Measurements from ENCODE around the gene TNIP1. TPM values are rescaled to one million over a fixed set of nuclear protein-coding genes. Genes with fewer than 3 reads are reported as not detected.
A peak's percentile ranks its signal among the peaks of the same experiment; 100 is the strongest.

Gene TNIP1
- total RNA-seq, 4 donors from 2014 or later, result 63.9 to 296 (median 223) TPM

DNA sequence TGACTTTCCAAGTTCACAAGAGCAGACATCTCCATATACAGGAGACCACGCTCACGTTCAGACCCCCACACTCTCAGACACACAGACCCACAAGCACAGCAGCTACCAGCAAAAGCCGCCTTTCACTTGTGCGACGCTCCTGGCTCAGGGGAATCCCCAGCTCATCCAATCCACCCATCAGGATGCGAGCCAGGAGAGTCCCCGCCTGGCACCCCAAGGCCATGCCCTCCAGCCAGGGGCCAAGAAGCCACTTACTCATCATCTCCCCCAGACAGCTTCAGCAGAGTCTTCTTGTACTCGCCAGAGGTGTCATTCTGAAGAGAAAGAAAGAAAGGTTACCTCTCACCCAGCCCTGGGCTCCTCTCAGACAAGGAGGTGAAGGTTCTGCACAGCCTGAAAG lies 47.1 kb upstream of the TNIP1 start:
- intact Hi-C loops (cut with DNase I; ENCODE audit: low total_unique reads), result loop anchor here (2.0 to 5.0 kb wide), 2 partner anchors 37 to 109 kb away; no protein-coding TSS in a partner anchor

DNA sequence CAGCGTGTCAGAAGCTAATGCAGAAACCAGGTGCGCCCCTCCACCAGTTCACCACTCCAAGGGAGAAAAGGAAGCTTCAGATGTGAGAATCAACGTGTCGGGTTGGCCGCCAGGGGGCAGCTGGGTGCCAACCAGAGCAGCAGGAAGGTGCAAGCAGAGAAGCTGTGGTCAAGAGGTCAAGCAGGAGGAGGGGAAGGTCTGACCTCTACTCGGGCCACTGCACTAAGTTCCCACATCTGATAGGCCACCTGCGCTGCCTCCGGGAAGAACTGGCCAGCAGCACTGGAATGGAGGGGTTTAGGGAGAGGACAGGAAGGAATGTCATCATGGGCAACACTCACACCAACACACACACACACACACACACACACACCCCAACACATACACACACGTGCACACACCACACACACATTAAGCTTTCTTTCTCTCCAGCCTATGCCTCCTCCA lies 45.4 kb upstream of the TNIP1 start:
- intact Hi-C loops (cut with DNase I; ENCODE audit: low total_unique reads) (loop anchor here (2.0 to 5.0 kb wide), 2 partner anchors 39 to 111 kb away; no protein-coding TSS in a partner anchor), in situ Hi-C loops (cut with MboI; ENCODE audit: low pct_ligation_motif_present in 1 of 4, low pct_unique_long_range_greater_than_20kb in 1 of 4, low sequenced_read_pairs in 3 of 4) (no loop called here)
- Histone ChIP-seq H3K9me3 (no peaks in the 10 kb centered on the region), H3K4me1 (peaks cover 0 to 12% (median 0%) of the 10 kb centered on the region in 4 donors), H3K27ac (peak overlapping the region in 2 of 4 donors; percentile 36 to 39), H3K27me3 (no peaks in the 10 kb centered on the region), H3K36me3 (peaks cover 0 to 8% (median 4%) of the 10 kb centered on the region in 4 donors), H3K4me3 (no peak overlapping the region)
- TF ChIP-seq POLR2A (IDR thresholded peaks at IDR 0.05), result no peak
- TF ChIP-seq, protein P1, sequence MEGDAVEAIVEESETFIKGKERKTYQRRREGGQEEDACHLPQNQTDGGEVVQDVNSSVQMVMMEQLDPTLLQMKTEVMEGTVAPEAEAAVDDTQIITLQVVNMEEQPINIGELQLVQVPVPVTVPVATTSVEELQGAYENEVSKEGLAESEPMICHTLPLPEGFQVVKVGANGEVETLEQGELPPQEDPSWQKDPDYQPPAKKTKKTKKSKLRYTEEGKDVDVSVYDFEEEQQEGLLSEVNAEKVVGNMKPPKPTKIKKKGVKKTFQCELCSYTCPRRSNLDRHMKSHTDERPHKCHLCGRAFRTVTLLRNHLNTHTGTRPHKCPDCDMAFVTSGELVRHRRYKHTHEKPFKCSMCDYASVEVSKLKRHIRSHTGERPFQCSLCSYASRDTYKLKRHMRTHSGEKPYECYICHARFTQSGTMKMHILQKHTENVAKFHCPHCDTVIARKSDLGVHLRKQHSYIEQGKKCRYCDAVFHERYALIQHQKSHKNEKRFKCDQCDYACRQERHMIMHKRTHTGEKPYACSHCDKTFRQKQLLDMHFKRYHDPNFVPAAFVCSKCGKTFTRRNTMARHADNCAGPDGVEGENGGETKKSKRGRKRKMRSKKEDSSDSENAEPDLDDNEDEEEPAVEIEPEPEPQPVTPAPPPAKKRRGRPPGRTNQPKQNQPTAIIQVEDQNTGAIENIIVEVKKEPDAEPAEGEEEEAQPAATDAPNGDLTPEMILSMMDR (IDR thresholded peaks at IDR 0.05), result peak; percentile 75 to 90 (median 85)
- DNase-seq, result peak; percentile 77
- 10 to 12% methylated on average over 2 to 9 of the region's 9 CpGs for WGBS, 2 donors (ENCODE audit: low coverage in 1 of 2)

More for the DNA sequence above, 47.1 kb upstream of the TNIP1 start:
- Histone ChIP-seq H3K27ac (no peak overlapping the region), H3K4me3 (no peak overlapping the region), H3K9me3 (no peaks in the 10 kb centered on the region), H3K4me1 (peaks cover 0 to 12% (median 0%) of the 10 kb centered on the region in 4 donors), H3K36me3 (peaks cover 0 to 4% (median 0%) of the 10 kb centered on the region in 4 donors), H3K27me3 (no peaks in the 10 kb centered on the region)
- DNase-seq, result no peak
- in situ Hi-C loops (cut with MboI; ENCODE audit: low pct_ligation_motif_present in 1 of 4, low pct_unique_long_range_greater_than_20kb in 1 of 4, low sequenced_read_pairs in 3 of 4), result no loop called here
- TF ChIP-seq, protein P1 (IDR thresholded peaks at IDR 0.05), result no peak
- TF ChIP-seq POLR2AphosphoS5 (IDR thresholded peaks at IDR 0.05) (no peak), POLR2A (IDR thresholded peaks at IDR 0.05) (no peak), EP300 (IDR thresholded peaks at IDR 0.05; ENCODE audit: low read depth) (no peak)
- 89% methylated on average over 7 of the region's 8 CpGs; no CpG with 5 or more reads in 1 of the 2 donors for WGBS, 2 donors (ENCODE audit: low coverage in 1 of 2)

DNA sequence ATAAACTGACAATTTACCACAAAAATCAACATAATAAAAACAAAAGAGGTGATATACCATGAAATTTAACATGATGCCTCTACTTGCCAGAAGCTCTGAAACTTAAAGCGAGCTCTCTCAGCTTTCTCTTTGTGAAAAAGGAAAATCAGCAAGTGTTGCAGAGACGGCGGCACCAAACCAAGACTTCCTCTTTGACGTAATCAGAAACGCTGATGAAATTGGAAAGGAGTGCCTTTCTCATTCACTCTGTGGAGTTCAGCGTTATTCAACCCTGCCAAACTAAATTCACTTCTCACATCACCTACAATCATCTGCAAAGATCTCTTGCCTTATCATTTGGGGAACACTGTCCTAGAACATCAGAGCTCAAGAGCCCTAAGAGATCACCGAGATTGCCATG lies 44.6 kb upstream of the TNIP1 start:
- Histone ChIP-seq H3K9me3 (no peaks in the 10 kb centered on the region), H3K36me3 (peaks cover 0 to 12% (median 5%) of the 10 kb centered on the region in 4 donors), H3K27ac (peak overlapping the region in 2 of 4 donors; percentile 36 to 39), H3K4me3 (no peak overlapping the region), H3K4me1 (peaks cover 0 to 12% (median 0%) of the 10 kb centered on the region in 4 donors), H3K27me3 (no peaks in the 10 kb centered on the region)
- DNase-seq, result no peak
- in situ Hi-C loops (cut with MboI; ENCODE audit: low pct_ligation_motif_present in 1 of 4, low pct_unique_long_range_greater_than_20kb in 1 of 4, low sequenced_read_pairs in 3 of 4), result no loop called here
- TF ChIP-seq EP300 (IDR thresholded peaks at IDR 0.05; ENCODE audit: low read depth) (no peak), POLR2AphosphoS5 (IDR thresholded peaks at IDR 0.05) (no peak), POLR2A (IDR thresholded peaks at IDR 0.05) (no peak)
- TF ChIP-seq, protein P1 (IDR thresholded peaks at IDR 0.05), result no peak
- intact Hi-C loops (cut with DNase I; ENCODE audit: low total_unique reads), result loop anchor here (5.0 kb wide), 1 partner anchor 112 kb away; no protein-coding TSS in a partner anchor
- 65 to 77% methylated on average over 5 to 7 of the region's 7 CpGs for WGBS, 2 donors (ENCODE audit: low coverage in 1 of 2)

DNA sequence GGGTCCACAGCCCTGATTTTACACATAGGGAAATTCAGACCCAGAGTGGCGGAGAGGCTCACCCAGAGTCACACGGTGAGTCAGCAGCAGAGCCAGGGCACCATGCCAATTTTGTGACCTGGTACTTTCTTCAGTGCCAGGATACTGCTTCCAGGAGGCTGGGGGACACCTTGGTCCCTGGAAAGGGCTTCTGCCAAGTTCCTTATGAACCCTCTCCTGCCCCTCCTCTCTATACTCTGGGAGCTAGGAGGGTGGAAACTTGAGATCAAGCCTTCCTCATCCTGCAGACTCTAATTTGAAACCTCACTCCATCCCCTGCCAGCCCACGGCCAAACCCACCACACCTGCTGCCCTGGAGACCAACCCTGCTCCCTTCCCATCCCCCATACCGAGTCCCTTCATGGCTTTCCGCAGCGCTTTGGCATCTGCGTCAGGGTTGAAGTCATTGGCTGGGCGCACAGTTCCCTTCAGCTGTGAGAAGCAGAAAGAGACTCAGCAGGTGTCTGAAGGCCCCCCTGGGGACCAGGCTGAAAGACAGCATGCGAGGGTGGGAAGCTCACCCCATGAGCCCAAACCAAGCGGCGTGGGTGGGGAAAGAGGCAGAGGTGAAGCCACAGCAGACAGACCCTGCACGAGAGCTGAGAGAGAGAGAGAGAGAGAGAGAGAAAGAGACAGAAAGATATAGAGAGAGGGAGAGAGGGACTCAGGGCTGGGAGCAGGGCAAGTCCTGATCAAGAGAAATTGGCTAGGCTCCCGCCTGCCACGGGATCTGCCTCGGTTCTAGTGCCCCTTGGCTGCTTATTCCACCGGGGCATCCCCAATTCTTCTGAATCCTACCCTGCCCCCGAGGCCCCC lies 43.3 kb upstream of the TNIP1 start:
- intact Hi-C loops (cut with DNase I; ENCODE audit: low total_unique reads), result no loop called here
- TF ChIP-seq POLR2A (IDR thresholded peaks at IDR 0.05), result no peak
- TF ChIP-seq POLR2AphosphoS5 (IDR thresholded peaks at IDR 0.05), result no peak
- TF ChIP-seq, protein P1 (IDR thresholded peaks at IDR 0.05), result no peak
- no peak for TF ChIP-seq EP300 (IDR thresholded peaks at IDR 0.05; ENCODE audit: low read depth)
- peak; percentile 70 for DNase-seq
- in situ Hi-C loops (cut with MboI; ENCODE audit: low pct_ligation_motif_present in 1 of 4, low pct_unique_long_range_greater_than_20kb in 1 of 4, low sequenced_read_pairs in 3 of 4), result loop anchor here in 2 of 4 donors (5.0 kb wide), 1 partner anchor 38 kb away; no protein-coding TSS in a partner anchor
- Histone ChIP-seq H3K27me3 (no peaks in the 10 kb centered on the region), H3K36me3 (peaks cover 0 to 12% (median 5%) of the 10 kb centered on the region in 4 donors), H3K27ac (peak overlapping the region; percentile 30 to 48 (median 32)), H3K4me1 (peaks cover 0 to 12% (median 0%) of the 10 kb centered on the region in 4 donors), H3K9me3 (no peaks in the 10 kb centered on the region), H3K4me3 (no peak overlapping the region)
- WGBS, 2 donors (ENCODE audit: low coverage in 1 of 2), result 58 to 68% methylated on average over 5 to 17 of the region's 17 CpGs

All from transverse colon (tissue), 4 donors.